Astrocyte (in vitro differentiated cells and primary cell): ENCODE measurements around the gene TMEM86A.
"Not testable (repeated sequence)": the region's sequence is repeated elsewhere in the genome, so short reads cannot be mapped to it uniquely, and the experiment has no call there.

Experiments
- CTCF ChIP-seq: IDR thresholded peaks from 2 replicates; pipeline ENCODE4 v1.5.1; 2011; ENCODE audit warnings: low read depth, mild to moderate bottlenecking, inconsistent platforms, low read length, moderate library complexity; ENCODE audit not compliant: insufficient read depth
- EZH2 ChIP-seq: IDR thresholded peaks from 2 replicates; pipeline ENCODE4 v1.6.1; 2012; ENCODE audit warnings: mild to moderate bottlenecking, low read length, inconsistent platforms; ENCODE audit not compliant: insufficient read depth

- not testable (repeated sequence) for TF ChIP-seq CTCF, EZH2
These were observed 16.6 kb upstream of the TMEM86A start for GRCh38 chr11:18681949-18682348.
